Keratinocyte (primary cell): ENCODE measurements around the gene CLRN3. TPM values are rescaled to one million over a fixed set of nuclear protein-coding genes. Genes with fewer than 3 reads are reported as not detected.

Experiments used
- DNase-seq: peaks from one replicate; pipeline ENCODE4 v3.0.0-alpha.2; 2011; ENCODE audit warnings: low read depth, missing footprints, low spot score
- FAIRE-seq: peaks from 2 replicates; lab custom pipeline; 2011; peaks lifted over from hg19 to GRCh38; lab: Jason Lieb, UNC
- H2AFZ ChIP-seq: 2 replicates; pipeline ENCODE4 v1.6.0; 2012; ENCODE audit warnings: low read length, control low read depth, inconsistent platforms; ENCODE audit not compliant: control insufficient read depth
- H3K27ac ChIP-seq: 2 replicates; pipeline ENCODE4 v1.5.1; 2011; ENCODE audit warnings: low read length; ENCODE audit not compliant: control insufficient read depth, insufficient read depth
- H3K27me3 ChIP-seq: 3 replicates; pipeline ENCODE4 v1.6.0; 2011; ENCODE audit warnings: low read length; ENCODE audit not compliant: control insufficient read depth, insufficient read depth; ENCODE audit errors: extremely low read depth
- H3K36me3 ChIP-seq, 2 experiments: 2 replicates in 1 of 2; 3 replicates in 1 of 2; pipeline ENCODE4 v1.5.1; 2011; ENCODE audit warnings: low read length in 2 of 2, mild to moderate bottlenecking in 1 of 2; ENCODE audit not compliant: control insufficient read depth in 2 of 2, insufficient read depth in 2 of 2; ENCODE audit errors: extremely low read depth in 1 of 2
- H3K4me1 ChIP-seq: 3 replicates; pipeline ENCODE4 v1.5.1; 2011; ENCODE audit warnings: low read length; ENCODE audit not compliant: control insufficient read depth, insufficient read depth; ENCODE audit errors: extremely low read depth
- H3K4me2 ChIP-seq: 3 replicates; pipeline ENCODE4 v1.6.0; 2011; ENCODE audit warnings: low read depth, low read length; ENCODE audit not compliant: control insufficient read depth, insufficient read depth; ENCODE audit errors: extremely low read depth
- H3K4me3 ChIP-seq, 3 experiments: fragments of 200-600 bp in 1 of 3; sonication (generic) in 1 of 3; 2 replicates in 2 of 3; 3 replicates in 1 of 3; pipeline ENCODE4 v1.5.1; 2011 to 2016; ENCODE audit warnings: low read length in 3 of 3, mild to moderate bottlenecking in 3 of 3, control low read depth in 2 of 3, inconsistent platforms in 1 of 3, low read depth in 1 of 3, mixed read lengths in 1 of 3, mixed run types in 1 of 3, moderate library complexity in 1 of 3; ENCODE audit not compliant: control insufficient read depth in 2 of 3, insufficient read depth in 2 of 3; ENCODE audit errors: extremely low read depth in 1 of 3
- H3K79me2 ChIP-seq: 2 replicates; pipeline ENCODE4 v1.6.0; 2012; ENCODE audit warnings: low read length; ENCODE audit not compliant: control insufficient read depth, insufficient read depth
- H3K9ac ChIP-seq: 3 replicates; pipeline ENCODE4 v1.6.0; 2011; ENCODE audit warnings: low read length; ENCODE audit not compliant: control insufficient read depth, insufficient read depth; ENCODE audit errors: extremely low read depth
- H3K9me1 ChIP-seq: 3 replicates; pipeline ENCODE4 v1.6.0; 2011; ENCODE audit warnings: low read length; ENCODE audit not compliant: control insufficient read depth, insufficient read depth; ENCODE audit errors: extremely low read depth
- H3K9me3 ChIP-seq: 2 replicates; pipeline ENCODE4 v1.5.1; 2012; ENCODE audit warnings: low read depth, low read length; ENCODE audit not compliant: control insufficient read depth
- H4K20me1 ChIP-seq: 3 replicates; pipeline ENCODE4 v1.6.0; 2011; ENCODE audit warnings: low read length; ENCODE audit not compliant: control insufficient read depth, insufficient read depth; ENCODE audit errors: extremely low read depth
- EZH2 ChIP-seq: IDR thresholded peaks from one replicate; pipeline ENCODE4 v1.6.1; 2012; ENCODE audit warnings: inconsistent platforms, mild to moderate bottlenecking, low read length, moderate library complexity
- dilution Hi-C: fragments of 300-500 bp; cut with MboI; formaldehyde crosslinking; loops from one replicate; pipeline ENCODE4 v1.7.0; 2020; ENCODE audit warnings: low sequenced_read_pairs; ENCODE audit not compliant: extremely low pct_ligation_motif_present
- polyA plus RNA-seq, 5 experiments: library from polyadenylated mRNA; depleted of rRNA in 3 of 5; stranded (reverse) in 3 of 5; stranded (forward) in 1 of 5; unstranded in 1 of 5; fragments of >200 nt; gene quantifications; 1 replicate in 1 of 5; 2 replicates in 3 of 5; 3 replicates in 1 of 5; pipeline versions ENCODE4 v1.2.1 to v1.2.3, GENCODE V29; 2011 to 2012; ENCODE audit warnings: missing spikeins in 2 of 5, low read depth in 1 of 5, low replicate concordance in 1 of 5
- TF ChIP-seq, protein P1 (sequence below), 3 experiments: IDR thresholded peaks in 1 of 3; conservative IDR thresholded peaks in 1 of 3; optimal IDR thresholded peaks in 1 of 3; 2 replicates in 2 of 3; 3 replicates in 1 of 3; pipeline versions ENCODE3 to v1.5.1; 2011; ENCODE audit warnings: low read length in 3 of 3, mild to moderate bottlenecking in 3 of 3, moderate library complexity in 2 of 3, control low read depth in 1 of 3, inconsistent platforms in 1 of 3; ENCODE audit not compliant: insufficient read depth in 2 of 3; ENCODE audit errors: extremely low read depth in 1 of 3

CLRN3 gene
- polyA plus RNA-seq, 1 donor (not counting 4 experiments of a cell fraction or from before 2014, with no cell fraction given), result not detected

DNA sequence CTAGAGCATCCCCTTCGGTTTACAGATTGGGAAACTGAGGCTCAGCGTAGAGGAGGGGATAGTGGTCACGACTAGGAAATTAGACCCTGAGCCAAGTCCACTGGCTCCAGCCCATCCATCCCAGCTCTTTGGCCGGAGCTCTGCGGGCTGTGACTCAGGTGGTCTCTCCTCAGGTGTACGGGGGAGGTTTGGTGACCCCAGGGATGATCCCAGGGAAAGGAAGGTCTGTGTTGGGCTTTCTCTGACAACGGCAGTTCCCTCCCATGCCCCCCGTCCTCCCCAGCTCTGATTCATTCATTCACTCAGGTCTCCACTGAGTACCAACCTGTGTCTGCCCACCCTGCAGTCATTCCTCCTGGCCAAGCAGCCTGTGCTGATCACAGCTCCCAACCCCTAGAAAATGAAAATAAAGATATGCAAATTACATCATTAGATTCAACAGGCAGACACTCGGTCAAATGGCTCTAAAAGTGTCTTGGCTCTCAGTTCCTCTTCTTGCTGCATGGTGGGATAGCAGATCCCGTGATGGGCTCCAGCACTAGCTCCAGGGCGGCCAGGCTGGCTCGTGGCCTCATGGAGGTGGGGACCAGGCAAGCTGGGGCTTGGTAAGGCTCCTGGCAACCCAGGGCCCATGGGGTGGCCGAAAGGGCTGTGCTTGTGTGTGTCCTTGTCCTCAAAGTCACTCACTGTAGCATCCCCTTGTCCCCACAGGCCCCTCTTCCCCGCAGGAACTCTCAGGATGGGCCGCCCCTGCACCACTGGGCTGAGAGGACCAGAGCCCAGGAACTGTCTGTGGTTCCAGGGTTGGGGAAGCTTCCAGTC is 37.8 kb downstream of the CLRN3 start:
- dilution Hi-C loops, result no loop called here
- DNase-seq (no peak), FAIRE-seq (no peak)
- Histone ChIP-seq H3K9me3 (no peaks in the 10 kb centered on the region), H3K4me2 (no peak overlapping the region), H3K27me3 (no peaks in the 10 kb centered on the region), H2AFZ (no peak overlapping the region), H3K79me2 (no peaks in the 10 kb centered on the region), H3K9me1 (no peaks in the 10 kb centered on the region), H3K36me3 (no peaks in the 10 kb centered on the region), H3K27ac (no peak overlapping the region), H4K20me1 (no peaks in the 10 kb centered on the region), H3K4me1 (no peaks in the 10 kb centered on the region), H3K4me3 (no peak overlapping the region), H3K9ac (no peak overlapping the region)
- no peak for TF ChIP-seq EZH2
- TF ChIP-seq, protein P1, sequence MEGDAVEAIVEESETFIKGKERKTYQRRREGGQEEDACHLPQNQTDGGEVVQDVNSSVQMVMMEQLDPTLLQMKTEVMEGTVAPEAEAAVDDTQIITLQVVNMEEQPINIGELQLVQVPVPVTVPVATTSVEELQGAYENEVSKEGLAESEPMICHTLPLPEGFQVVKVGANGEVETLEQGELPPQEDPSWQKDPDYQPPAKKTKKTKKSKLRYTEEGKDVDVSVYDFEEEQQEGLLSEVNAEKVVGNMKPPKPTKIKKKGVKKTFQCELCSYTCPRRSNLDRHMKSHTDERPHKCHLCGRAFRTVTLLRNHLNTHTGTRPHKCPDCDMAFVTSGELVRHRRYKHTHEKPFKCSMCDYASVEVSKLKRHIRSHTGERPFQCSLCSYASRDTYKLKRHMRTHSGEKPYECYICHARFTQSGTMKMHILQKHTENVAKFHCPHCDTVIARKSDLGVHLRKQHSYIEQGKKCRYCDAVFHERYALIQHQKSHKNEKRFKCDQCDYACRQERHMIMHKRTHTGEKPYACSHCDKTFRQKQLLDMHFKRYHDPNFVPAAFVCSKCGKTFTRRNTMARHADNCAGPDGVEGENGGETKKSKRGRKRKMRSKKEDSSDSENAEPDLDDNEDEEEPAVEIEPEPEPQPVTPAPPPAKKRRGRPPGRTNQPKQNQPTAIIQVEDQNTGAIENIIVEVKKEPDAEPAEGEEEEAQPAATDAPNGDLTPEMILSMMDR (optimal IDR thresholded peaks at IDR 0.05 in 1 of 3, IDR thresholded peaks at IDR 0.05 in 1 of 3, conservative IDR thresholded peaks at IDR 0.05 in 1 of 3; ENCODE audit: extremely low read depth in 1 of 3, insufficient read depth in 2 of 3, low read length in 3 of 3), result no peak

DNA sequence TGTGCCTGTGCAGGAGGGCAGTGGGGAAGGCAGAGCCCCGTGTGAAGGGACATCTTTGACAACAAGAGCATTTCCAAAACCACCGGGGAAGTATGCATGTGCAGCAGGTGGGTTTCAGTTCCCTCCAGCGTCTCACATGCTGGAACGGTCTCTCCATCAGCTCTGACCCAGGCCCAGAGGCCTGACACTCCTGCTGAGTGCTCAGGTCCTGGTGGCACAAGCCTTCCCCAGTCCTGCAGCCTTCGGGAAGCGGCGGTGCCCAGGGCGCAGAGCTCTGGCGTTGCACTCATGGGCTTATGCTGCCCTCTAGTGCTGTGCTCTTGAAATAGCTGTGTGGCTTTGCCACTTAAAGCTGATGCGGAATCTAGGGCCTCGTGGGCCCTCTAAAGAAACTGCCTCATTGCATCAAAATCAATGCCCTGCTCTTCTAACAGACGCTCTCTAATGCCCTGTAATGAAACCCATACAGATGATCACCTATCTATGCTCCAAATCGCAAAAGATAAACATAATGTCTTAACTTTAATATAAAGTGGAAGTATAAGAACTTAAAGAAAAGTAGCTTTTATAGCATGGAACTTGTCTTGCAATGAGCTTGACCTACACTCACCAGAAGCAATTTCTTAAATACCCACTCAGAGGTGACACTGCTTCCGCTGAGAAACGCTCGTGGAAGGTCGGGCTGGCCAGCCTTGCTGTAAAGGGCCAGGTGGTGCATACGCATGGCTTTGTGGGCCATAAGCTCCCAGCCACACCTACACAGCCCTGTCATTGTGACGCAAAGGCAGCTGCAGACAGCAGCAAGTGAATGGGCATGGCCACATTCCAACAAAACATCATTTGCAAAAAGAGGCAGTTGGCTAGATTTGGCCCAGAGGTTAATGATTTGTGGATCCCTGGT is 38.6 kb downstream of the CLRN3 start:
- FAIRE-seq (no peak), DNase-seq (peak; percentile 11)
- no peaks in the 10 kb centered on the region for H3K36me3 ChIP-seq
- H3K79me2 ChIP-seq, result no peaks in the 10 kb centered on the region
- no peak overlapping the region for H3K9ac ChIP-seq
- TF ChIP-seq, protein P1 (optimal IDR thresholded peaks at IDR 0.05 in 1 of 3, IDR thresholded peaks at IDR 0.05 in 1 of 3, conservative IDR thresholded peaks at IDR 0.05 in 1 of 3; ENCODE audit: extremely low read depth in 1 of 3, insufficient read depth in 2 of 3, low read length in 3 of 3), result peak; percentile 68 to 94 (median 74)
- TF ChIP-seq EZH2, result no peak
- H3K27me3 ChIP-seq, result no peaks in the 10 kb centered on the region
- no peaks in the 10 kb centered on the region for H4K20me1 ChIP-seq
- no peak overlapping the region for H2AFZ ChIP-seq
- dilution Hi-C loops, result no loop called here
- H3K9me3 ChIP-seq, result no peaks in the 10 kb centered on the region
- H3K4me1 ChIP-seq, result no peaks in the 10 kb centered on the region
- H3K4me2 ChIP-seq, result no peak overlapping the region
- H3K9me1 ChIP-seq, result no peaks in the 10 kb centered on the region
- H3K4me3 ChIP-seq, result no peak overlapping the region
- H3K27ac ChIP-seq, result no peak overlapping the region
